ENCODE results near the gene RPL13. TPM values are rescaled to one million over a fixed set of nuclear protein-coding genes. Genes with fewer than 3 reads are reported as not detected.

RPL13 gene
- total and polyA plus RNA-seq, 9 of the 15 experiments (the other 6 are each of a cell fraction or from before 2014, with no cell fraction given) = 227 to 6,042 (median 1,633) TPM

GRCh38 chr16:89583197-89583894 lies 22.9 kb downstream of the RPL13 start:
- Histone ChIP-seq H3K27me3 (ENCODE audit: control insufficient read depth in 2 of 2, insufficient read depth in 2 of 2, low read length in 2 of 2) (no peaks in the 10 kb centered on the region), H3K79me2 (ENCODE audit: control insufficient read depth, insufficient read depth, low read length) (peaks cover 8% of the 10 kb centered on the region; the same call in 1 of the 3 replicates), H4K20me1 (replicated peaks; ENCODE audit: control insufficient read depth, insufficient read depth, low read length) (no peaks in the 10 kb centered on the region), H3K4me2 (ENCODE audit: insufficient read depth, low read length) (no peak overlapping the region), H3K27ac (ENCODE audit: extremely low read depth, low read depth, low read length) (no peak overlapping the region), H3K36me3 (ENCODE audit: control insufficient read depth, insufficient read depth, low read length) (peaks cover 85% of the 10 kb centered on the region), H2AFZ (ENCODE audit: low read depth, low read length) (no peak overlapping the region), H3K4me1 (replicated peaks in 1 of 2; ENCODE audit: control insufficient read depth in 2 of 2, insufficient read depth in 2 of 2, low read length in 2 of 2) (peaks cover 0 to 46% of the 10 kb centered on the region in 2 experiments; a peak in 2 of 5 replicates), H3K9me1 (ENCODE audit: control insufficient read depth, insufficient read depth, low read length) (no peaks in the 10 kb centered on the region), H3K9me3 (replicated peaks; ENCODE audit: control insufficient read depth, insufficient read depth, low read depth, low read length) (peaks cover 18% of the 10 kb centered on the region), H3K4me3 (no peak overlapping the region), H3K9ac (ENCODE audit: insufficient read depth in 1 of 2, low read depth in 2 of 2, low read length in 2 of 2) (no peak overlapping the region)
- POLR2A ChIA-PET = interaction anchor here (0.6 to 1.3 kb wide), 3 partner anchors 17 to 803 kb away, joined by 3 to 4 read pairs (median 3); no protein-coding TSS in a partner anchor
- no peak for FAIRE-seq
- WGBS (ENCODE audit: insufficient coverage, low coverage, missing lambda C conversion rate) = 95% methylated on average over 20 of the region's 36 CpGs
- no TSS peak for BruUV-seq (replicated peaks)
- TF ChIP-seq TRIM25 (IDR thresholded peaks at IDR 0.05; ENCODE audit: borderline replicate concordance) (no peak), CBX2 (IDR thresholded peaks at IDR 0.05; ENCODE audit: insufficient read depth, low read length, poor library complexity, severe bottlenecking) (no peak), ZBED1 (IDR thresholded peaks at IDR 0.05) (no peak)
- intact Hi-C loops (cut with micrococcal nuclease) (no loop called here), in situ Hi-C loops (cut with MboI) (no loop called here)
- no peak for ATAC-seq
- CTCF ChIA-PET (ENCODE audit: low intra/inter-chr PET ratio) = no interaction called here
- no peak for DNase-seq (ENCODE audit: extremely low read depth in 1 of 4, low spot score in 3 of 4)
